Activated naive CD4-positive, alpha-beta T cell treated with anti-CD3 and anti-CD28 coated beads, Interleukin-2, amount 50 U/mL, for 72 hours (primary cell): ENCODE results near the gene ZBED5. TPM values are rescaled to one million over a fixed set of nuclear protein-coding genes. Genes with fewer than 3 reads are reported as not detected.
"Not testable (repeated sequence)": the region's sequence is repeated elsewhere in the genome, so short reads cannot be mapped to it uniquely, and the experiment has no call there.

Source experiments
- ATAC-seq, 2 donors: fragments of 150-1000 bp; cut with Tn5 transposase; 2 replicates each; pipeline ENCODE4 v1.10.0; 2021; ENCODE audit warnings: mild to moderate bottlenecking in 2 of 2, moderate library complexity in 2 of 2
- DNase-seq, 2 donors: peaks; one replicate each; pipeline ENCODE4 v3.0.0; 2021 to 2022; ENCODE audit warnings: low spot score in 2 of 2
- H3K27ac Mint-ChIP-seq, 2 donors: one replicate each; pipeline ENCODE4 v1.8.0; 2022; ENCODE audit warnings: mild to moderate bottlenecking in 2 of 2, mixed read lengths in 2 of 2
- H3K36me3 Mint-ChIP-seq, 2 donors: one replicate each; pipeline ENCODE4 v1.8.0; 2022; ENCODE audit warnings: mixed read lengths in 2 of 2
- H3K9me3 Mint-ChIP-seq, 2 donors: one replicate each; pipeline ENCODE4 v1.8.0; 2022; ENCODE audit warnings: mixed read lengths in 2 of 2
- total RNA-seq, 2 donors: library from RNA; stranded (reverse); gene quantifications; one replicate each; pipeline ENCODE4 v1.2.3, GENCODE V29; 2022

The ZBED5 gene
- total RNA-seq, 2 donors from 2014 or later, result 41.2 to 43.6 TPM

DNA sequence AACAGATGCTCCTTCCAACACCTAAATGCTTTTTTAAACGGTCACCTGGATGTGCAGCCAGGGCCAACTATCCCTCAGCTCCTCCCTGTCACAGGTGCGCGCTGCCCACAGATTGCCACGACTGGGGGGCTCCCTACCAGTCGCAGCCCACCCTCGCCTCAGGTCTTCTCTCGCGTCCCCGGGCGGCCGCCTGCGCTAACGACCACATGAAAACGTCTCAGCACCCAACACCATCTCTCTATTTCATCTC is 469 bp downstream of the ZBED5 start:
- Mint-ChIP-seq H3K9me3 (no peaks in the 10 kb centered on the region), H3K27ac (peak overlapping the region; percentile 98 to 100), H3K36me3 (peaks cover 36 to 49% of the 10 kb centered on the region in 2 donors)
- DNase-seq (peak in 1 of 2 donors; percentile 57), ATAC-seq (peak; percentile 1 to 15)

DNA sequence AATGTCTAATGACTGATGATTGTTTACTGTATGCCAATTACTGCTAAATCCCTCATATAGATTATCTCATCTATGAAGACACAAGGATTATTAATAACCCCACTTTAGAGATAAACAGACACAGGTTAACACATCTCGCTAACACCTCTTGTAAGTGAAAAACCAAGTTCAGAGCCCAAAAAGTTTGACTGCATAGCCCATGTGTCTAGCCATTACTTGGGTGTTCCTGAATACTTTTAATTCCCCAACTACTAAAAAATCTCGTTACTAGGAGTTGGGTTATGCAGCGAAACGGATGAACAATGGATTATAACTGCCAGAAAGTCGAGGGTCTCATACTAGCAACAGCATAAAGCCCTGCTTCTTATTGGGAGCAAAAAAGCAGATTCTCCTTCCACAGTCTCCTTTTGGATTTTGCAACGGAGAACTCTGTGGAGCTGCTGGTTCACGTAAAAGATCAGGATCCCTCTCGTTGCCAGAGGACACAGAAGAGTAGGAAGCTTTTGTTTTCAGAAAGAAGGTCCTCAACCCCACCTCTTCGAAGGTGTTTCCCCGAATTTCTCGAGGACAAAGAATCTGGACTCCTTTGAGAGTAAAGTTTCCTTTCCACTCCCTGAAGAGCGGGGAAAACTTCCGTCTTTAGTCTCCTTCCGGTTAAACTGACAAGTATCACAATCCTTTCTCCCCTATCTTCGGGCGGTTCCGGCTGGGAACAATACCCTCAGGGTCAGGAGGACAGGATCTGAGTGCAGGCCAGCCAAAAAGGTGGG is 979 bp downstream of the ZBED5 start:
- H3K27ac Mint-ChIP-seq, result peak overlapping the region; percentile 98 to 100
- H3K36me3 Mint-ChIP-seq, result peaks cover 40 to 54% of the 10 kb centered on the region in 2 donors
- H3K9me3 Mint-ChIP-seq, result peaks cover 0 to 3% of the 10 kb centered on the region in 2 donors
- DNase-seq (no peak), ATAC-seq (peak in 1 of 2 donors; percentile 0)

DNA sequence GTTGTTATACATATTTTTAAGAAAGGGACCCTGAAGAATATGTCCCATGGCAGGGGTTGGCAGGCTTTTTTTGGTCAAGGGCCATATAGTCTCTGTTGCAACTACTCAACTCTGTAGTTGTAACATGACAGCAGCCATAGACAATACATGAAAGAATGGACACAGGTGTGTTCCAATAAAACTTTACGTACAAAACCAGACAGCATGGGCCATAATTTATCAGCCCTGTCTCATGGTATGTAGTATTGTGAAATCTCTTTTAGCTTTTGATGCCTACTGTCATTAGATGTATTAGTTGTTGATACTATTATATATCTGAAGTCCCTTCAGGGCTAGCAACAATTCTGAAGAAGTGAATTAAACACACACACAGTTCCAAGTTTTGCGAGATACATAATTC is 2.6 kb downstream of the ZBED5 start:
- DNase-seq, result no peak
- Mint-ChIP-seq H3K36me3 (peaks cover 41 to 56% of the 10 kb centered on the region in 2 donors), H3K9me3 (peaks cover 0 to 3% of the 10 kb centered on the region in 2 donors), H3K27ac (no peak overlapping the region)
- no peak for ATAC-seq

- Mint-ChIP-seq H3K27ac (peak overlapping the region in 1 of 2 donors; percentile 23), H3K9me3 (peaks cover 0 to 8% of the 10 kb centered on the region in 2 donors)
Measured at GRCh38 chr11:10847960-10848860, 9.6 kb downstream of the ZBED5 start.

GRCh38 chr11:10846660-10847059 is 11.2 kb downstream of the ZBED5 start:
- ATAC-seq (no peak), DNase-seq (no peak)
- H3K36me3 Mint-ChIP-seq, result peaks cover 0 to under 1% of the 10 kb centered on the region in 2 donors
- H3K9me3 Mint-ChIP-seq, result peaks cover 0 to 4% of the 10 kb centered on the region in 2 donors
- no peak overlapping the region for H3K27ac Mint-ChIP-seq

More at GRCh38 chr11:10847960-10848860, 9.6 kb downstream of the ZBED5 start:
- peaks cover 5 to 16% of the 10 kb centered on the region in 2 donors for H3K36me3 Mint-ChIP-seq
- no peak for DNase-seq
- no peak for ATAC-seq

DNA sequence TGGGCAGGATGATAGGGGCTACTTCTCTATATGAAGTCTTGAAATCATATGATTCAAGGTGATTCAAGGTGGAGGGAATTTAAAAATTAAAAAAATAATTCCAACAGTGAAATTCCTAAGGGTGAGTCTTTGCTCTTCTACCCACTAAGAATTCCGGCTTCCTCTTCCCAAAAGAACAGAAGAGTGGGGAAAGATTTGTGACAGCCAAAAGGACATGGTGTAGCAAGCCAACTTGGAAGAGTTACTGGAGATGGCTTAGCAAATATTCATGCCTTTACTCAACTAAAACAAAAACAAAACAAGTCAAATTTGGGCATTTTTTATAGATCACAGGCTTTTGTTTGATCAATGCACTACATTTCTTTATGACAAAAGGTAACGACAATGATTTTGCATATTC is 12.3 kb downstream of the ZBED5 start:
- no peak for DNase-seq
- no peak for ATAC-seq

DNA sequence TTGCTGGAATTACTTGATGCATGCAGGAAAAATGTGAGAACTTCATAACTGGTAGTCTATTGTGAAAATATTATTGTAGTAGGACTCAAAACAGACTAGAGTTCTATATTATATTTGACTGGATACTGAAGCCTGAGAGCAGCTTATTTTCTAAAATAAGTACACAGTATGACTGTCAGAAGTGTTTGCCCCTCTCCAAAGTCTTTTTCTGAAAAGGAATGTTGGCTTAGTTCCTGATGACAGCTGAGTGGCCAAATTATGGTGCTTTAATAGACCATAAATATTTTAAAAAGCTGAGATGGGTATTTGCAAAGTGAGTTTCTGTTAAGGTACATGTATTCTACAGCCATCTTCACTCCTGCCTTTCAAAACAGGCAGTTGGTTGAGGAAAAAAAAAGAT is 13.1 kb downstream of the ZBED5 start:
- Mint-ChIP-seq H3K36me3 (no peaks in the 10 kb centered on the region), H3K9me3 (peaks cover 0 to 4% of the 10 kb centered on the region in 2 donors)
- no peak for DNase-seq

More for the DNA sequence above, 12.3 kb downstream of the ZBED5 start:
- Mint-ChIP-seq H3K9me3 (peaks cover 0 to 4% of the 10 kb centered on the region in 2 donors), H3K36me3 (no peaks in the 10 kb centered on the region), H3K27ac (no peak overlapping the region)

GRCh38 chr11:10844356-10844755 is 13.5 kb downstream of the ZBED5 start:
- H3K9me3 Mint-ChIP-seq, result peaks cover 0 to 4% of the 10 kb centered on the region in 2 donors
- no peak overlapping the region for H3K27ac Mint-ChIP-seq
- ATAC-seq, result no peak

More for the DNA sequence above, 13.1 kb downstream of the ZBED5 start:
- H3K27ac Mint-ChIP-seq, result no peak overlapping the region
- no peak for ATAC-seq

GRCh38 chr11:10838881-10839280 is 19.0 kb downstream of the ZBED5 start:
- DNase-seq (no peak), ATAC-seq (no peak)
- no peak overlapping the region for H3K27ac Mint-ChIP-seq
- no peaks in the 10 kb centered on the region for H3K36me3 Mint-ChIP-seq
- H3K9me3 Mint-ChIP-seq, result peaks cover 0 to 4% of the 10 kb centered on the region in 2 donors

More at GRCh38 chr11:10844356-10844755, 13.5 kb downstream of the ZBED5 start:
- no peaks in the 10 kb centered on the region for H3K36me3 Mint-ChIP-seq
- DNase-seq, result no peak

GRCh38 chr11:10838083-10838482 is 19.8 kb downstream of the ZBED5 start:
- DNase-seq, result no peak

DNA sequence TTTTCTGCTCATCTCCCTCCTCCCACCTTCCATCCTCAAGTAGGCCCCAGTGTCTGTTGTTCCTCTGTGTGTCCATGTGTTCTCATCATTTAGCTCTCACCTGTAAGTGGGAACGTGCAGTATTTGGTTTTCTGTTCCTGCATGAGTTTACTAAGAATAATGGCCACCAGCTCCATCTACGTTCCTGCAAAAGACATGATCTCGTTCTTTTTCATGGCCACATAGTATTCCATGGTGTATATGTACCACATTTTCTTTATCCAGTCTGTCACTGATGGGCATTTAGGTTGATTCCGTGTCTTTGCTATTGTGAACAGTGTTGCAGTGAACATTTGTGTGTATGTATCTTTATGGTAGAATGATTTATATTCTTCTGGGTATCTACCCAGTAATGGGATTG is 21.0 kb downstream of the ZBED5 start:
- not testable (repeated sequence) for H3K36me3 Mint-ChIP-seq, DNase-seq, H3K9me3 Mint-ChIP-seq, ATAC-seq, H3K27ac Mint-ChIP-seq

More at GRCh38 chr11:10838083-10838482, 19.8 kb downstream of the ZBED5 start:
- Mint-ChIP-seq H3K9me3 (peaks cover 0 to 4% of the 10 kb centered on the region in 2 donors), H3K27ac (no peak overlapping the region), H3K36me3 (no peaks in the 10 kb centered on the region)
- no peak for ATAC-seq

- DNase-seq, result no peak
- ATAC-seq, result no peak
- peaks cover 0 to 5% of the 10 kb centered on the region in 2 donors for H3K36me3 Mint-ChIP-seq
- no peak overlapping the region for H3K27ac Mint-ChIP-seq
- H3K9me3 Mint-ChIP-seq, result peaks cover 0 to 9% of the 10 kb centered on the region in 2 donors
Measured at GRCh38 chr11:10829139-10829538, 28.7 kb downstream of the ZBED5 start.

DNA sequence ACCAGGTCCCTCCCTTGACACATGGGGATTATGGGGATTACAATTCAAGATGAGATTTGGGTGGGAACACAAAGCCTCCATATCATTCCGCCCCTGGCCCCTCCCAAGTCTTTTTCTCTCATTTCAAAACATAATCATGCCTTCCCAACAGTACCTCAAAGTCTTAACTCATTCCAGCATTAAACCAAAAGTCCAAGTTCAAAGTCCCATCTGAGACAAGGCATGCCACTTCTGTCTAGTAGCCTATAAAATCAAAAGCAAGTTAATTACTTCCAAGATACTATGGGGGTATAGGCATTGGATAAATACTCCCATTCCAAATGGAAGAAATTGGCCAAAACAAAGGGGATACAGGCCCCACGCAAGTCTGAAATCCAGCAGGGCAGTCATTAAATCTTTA is 29.5 kb downstream of the ZBED5 start:
- H3K9me3 Mint-ChIP-seq, result peaks cover 0 to 9% of the 10 kb centered on the region in 2 donors
- ATAC-seq (no peak), DNase-seq (no peak)
- no peak overlapping the region for H3K27ac Mint-ChIP-seq
- peaks cover 0 to 5% of the 10 kb centered on the region in 2 donors for H3K36me3 Mint-ChIP-seq

- Mint-ChIP-seq H3K9me3 (peaks cover 0 to 6% of the 10 kb centered on the region in 2 donors), H3K27ac (peak overlapping the region in 1 of 2 donors; percentile 26), H3K36me3 (peaks cover 0 to 5% of the 10 kb centered on the region in 2 donors)
- ATAC-seq, result no peak
- DNase-seq, result no peak
Measured at GRCh38 chr11:10824888-10825287, 33.0 kb downstream of the ZBED5 start.

DNA sequence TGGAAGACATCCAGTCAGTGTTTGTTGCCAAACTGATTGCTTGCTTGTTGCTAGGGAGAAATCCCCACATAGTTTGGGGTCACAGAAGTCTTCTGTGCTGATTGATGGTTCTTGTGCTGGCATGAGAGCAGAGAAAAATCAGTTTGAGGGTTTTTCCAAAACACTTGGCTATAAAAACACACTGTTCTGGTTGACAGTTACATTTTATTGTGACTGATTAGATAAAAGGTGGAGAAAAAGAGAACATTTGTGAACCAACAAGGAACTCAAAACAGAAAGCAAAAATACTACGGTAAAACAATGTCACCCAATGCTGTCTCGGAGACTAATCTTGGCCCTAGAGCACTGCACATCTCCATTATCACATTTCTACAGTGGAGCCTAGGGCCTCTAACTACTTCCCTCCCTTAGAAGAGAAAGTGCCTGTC is 34.7 kb downstream of the ZBED5 start:
- Mint-ChIP-seq H3K27ac (peak overlapping the region in 1 of 2 donors; percentile 45), H3K36me3 (peaks cover 0 to 5% of the 10 kb centered on the region in 2 donors), H3K9me3 (peaks cover 0 to 5% of the 10 kb centered on the region in 2 donors)
- ATAC-seq (no peak), DNase-seq (no peak)

GRCh38 chr11:10822491-10822890 is 35.4 kb downstream of the ZBED5 start:
- not testable (repeated sequence) for ATAC-seq, H3K36me3 Mint-ChIP-seq, H3K9me3 Mint-ChIP-seq, DNase-seq
- H3K27ac Mint-ChIP-seq, result peak overlapping the region in 1 of 2 donors; percentile 45

GRCh38 chr11:10818594-10818993 is 39.3 kb downstream of the ZBED5 start:
- H3K27ac Mint-ChIP-seq, result no peak overlapping the region
- no peaks in the 10 kb centered on the region for H3K9me3 Mint-ChIP-seq
- ATAC-seq (no peak), DNase-seq (no peak)
- no peaks in the 10 kb centered on the region for H3K36me3 Mint-ChIP-seq
